Fibroblast of lung (primary cell): ENCODE results near the gene COL27A1. TPM values are rescaled to one million over a fixed set of nuclear protein-coding genes. Genes with fewer than 3 reads are reported as not detected.
A peak's percentile ranks its signal among the peaks of the same experiment; 100 is the strongest.

ENCODE experiments used
- DNase-seq, 2 donors: peaks; one replicate each; pipeline versions ENCODE4 v3.0.0 to v3.0.0-alpha.2; 2010; ENCODE audit warnings: low read depth in 2 of 2
- H2AFZ ChIP-seq: 2 replicates; pipeline ENCODE4 v1.5.1; 2012; ENCODE audit warnings: low read length, control low read depth, inconsistent platforms
- H3K27ac ChIP-seq: 2 replicates; pipeline ENCODE4 v1.5.1; 2011; ENCODE audit warnings: low read length, control low read depth; ENCODE audit not compliant: insufficient read depth
- H3K27me3 ChIP-seq: 2 replicates; pipeline ENCODE4 v1.5.1; 2011; ENCODE audit warnings: mild to moderate bottlenecking, low read length; ENCODE audit not compliant: control insufficient read depth, insufficient read depth
- H3K36me3 ChIP-seq: 2 replicates; pipeline ENCODE4 v1.5.1; 2011; ENCODE audit warnings: low read length; ENCODE audit not compliant: control insufficient read depth, insufficient read depth
- H3K4me1 ChIP-seq: 2 replicates; pipeline ENCODE4 v1.5.1; 2011; ENCODE audit warnings: low read length; ENCODE audit not compliant: control insufficient read depth, insufficient read depth; ENCODE audit errors: extremely low read depth
- H3K4me2 ChIP-seq: 2 replicates; pipeline ENCODE4 v1.5.1; 2011; ENCODE audit warnings: low read length, control low read depth; ENCODE audit not compliant: insufficient read depth; ENCODE audit errors: extremely low read depth
- H3K4me3 ChIP-seq, 4 experiments: fragments of 200-600 bp in 1 of 4; sonication (generic) in 1 of 4; replicated peaks in 1 of 4; 2 replicates each; pipeline ENCODE4 v1.5.1; 2011 to 2016; ENCODE audit warnings: low read length in 4 of 4, low read depth in 3 of 4, mild to moderate bottlenecking in 3 of 4, control low read depth in 2 of 4, inconsistent platforms in 1 of 4, mixed read lengths in 1 of 4; ENCODE audit not compliant: insufficient read depth in 1 of 4; ENCODE audit errors: control extremely low read depth in 1 of 4
- H3K79me2 ChIP-seq: 2 replicates; pipeline ENCODE4 v1.5.1; 2012; ENCODE audit warnings: mild to moderate bottlenecking, low read length, inconsistent platforms; ENCODE audit not compliant: control insufficient read depth, insufficient read depth
- H3K9ac ChIP-seq: 2 replicates; pipeline ENCODE4 v1.5.1; 2011; ENCODE audit warnings: mild to moderate bottlenecking, low read length, control low read depth; ENCODE audit not compliant: insufficient read depth
- H3K9me3 ChIP-seq: 2 replicates; pipeline ENCODE4 v1.5.1; 2012; ENCODE audit warnings: low read depth, low read length; ENCODE audit not compliant: control insufficient read depth, insufficient read depth
- H4K20me1 ChIP-seq: 2 replicates; pipeline ENCODE4 v1.5.1; 2011; ENCODE audit warnings: low read length; ENCODE audit not compliant: control insufficient read depth, insufficient read depth; ENCODE audit errors: extremely low read depth
- EZH2 ChIP-seq: IDR thresholded peaks from 2 replicates; pipeline ENCODE4 v1.5.1; 2012; ENCODE audit warnings: low read length, control low read depth, mild to moderate bottlenecking; ENCODE audit errors: missing control alignments
- polyA plus RNA-seq, 2 donors: library from polyadenylated mRNA; depleted of rRNA in 1 of 2; stranded (reverse) in 1 of 2; unstranded in 1 of 2; fragments of >200 nt; gene quantifications; 2 replicates each; pipeline ENCODE4 v1.2.1, GENCODE V29; 2011 to 2012; ENCODE audit warnings: missing spikeins in 1 of 2
- total RNA-seq: library from RNA; depleted of rRNA; stranded (reverse); fragments of >200 nt; gene quantifications from 2 replicates; pipeline ENCODE4 v1.2.1, GENCODE V29; 2014
- TF ChIP-seq, protein P1 (sequence below), 2 donors: IDR thresholded peaks in 1 of 2; conservative IDR thresholded peaks in 1 of 2; 1 replicate in 1 of 2; 2 replicates in 1 of 2; pipeline ENCODE4 v1.5.1; 2011 to 2012; ENCODE audit warnings: low read length in 2 of 2, control low read depth in 1 of 2, inconsistent platforms in 1 of 2, low read depth in 1 of 2, mild to moderate bottlenecking in 1 of 2

The COL27A1 gene
- total and polyA plus RNA-seq, 2 donors (not counting 1 experiment from before 2014, with no cell fraction given) = 2.4 to 5.4 TPM

DNA sequence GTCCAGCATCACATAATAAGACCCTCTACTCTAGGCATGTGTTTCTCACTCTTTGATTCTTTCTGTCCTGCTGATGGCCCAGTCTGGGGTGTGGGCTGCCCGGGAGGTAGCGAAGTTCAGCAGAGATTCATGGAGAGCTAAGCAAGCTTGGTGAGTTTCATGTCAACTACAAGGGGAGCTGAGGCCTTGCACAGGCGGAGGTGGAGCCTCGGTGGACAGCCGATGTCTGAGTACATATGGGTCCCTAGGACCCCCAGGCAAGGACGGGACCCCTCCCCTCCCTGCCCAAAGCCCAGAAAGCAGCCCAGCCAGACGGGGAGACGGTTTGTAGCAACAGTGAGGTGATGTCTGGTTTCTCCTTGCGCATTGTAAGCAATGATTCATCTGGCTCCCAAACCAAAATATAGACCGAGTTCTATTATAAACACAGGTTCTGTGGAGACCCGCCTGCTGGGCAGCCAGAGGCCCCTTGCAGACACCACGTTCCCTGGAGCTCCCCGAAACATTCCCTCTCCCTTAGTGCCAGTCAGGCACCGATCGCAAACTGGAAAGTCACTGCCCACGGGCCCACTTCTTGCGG, 45.5 kb downstream of the COL27A1 start:
- no peak overlapping the region for H3K4me3 ChIP-seq
- no peaks in the 10 kb centered on the region for H4K20me1 ChIP-seq
- DNase-seq = peak in 1 of 2 donors; percentile 54
- TF ChIP-seq, protein P1, sequence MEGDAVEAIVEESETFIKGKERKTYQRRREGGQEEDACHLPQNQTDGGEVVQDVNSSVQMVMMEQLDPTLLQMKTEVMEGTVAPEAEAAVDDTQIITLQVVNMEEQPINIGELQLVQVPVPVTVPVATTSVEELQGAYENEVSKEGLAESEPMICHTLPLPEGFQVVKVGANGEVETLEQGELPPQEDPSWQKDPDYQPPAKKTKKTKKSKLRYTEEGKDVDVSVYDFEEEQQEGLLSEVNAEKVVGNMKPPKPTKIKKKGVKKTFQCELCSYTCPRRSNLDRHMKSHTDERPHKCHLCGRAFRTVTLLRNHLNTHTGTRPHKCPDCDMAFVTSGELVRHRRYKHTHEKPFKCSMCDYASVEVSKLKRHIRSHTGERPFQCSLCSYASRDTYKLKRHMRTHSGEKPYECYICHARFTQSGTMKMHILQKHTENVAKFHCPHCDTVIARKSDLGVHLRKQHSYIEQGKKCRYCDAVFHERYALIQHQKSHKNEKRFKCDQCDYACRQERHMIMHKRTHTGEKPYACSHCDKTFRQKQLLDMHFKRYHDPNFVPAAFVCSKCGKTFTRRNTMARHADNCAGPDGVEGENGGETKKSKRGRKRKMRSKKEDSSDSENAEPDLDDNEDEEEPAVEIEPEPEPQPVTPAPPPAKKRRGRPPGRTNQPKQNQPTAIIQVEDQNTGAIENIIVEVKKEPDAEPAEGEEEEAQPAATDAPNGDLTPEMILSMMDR (conservative IDR thresholded peaks at IDR 0.05 in 1 of 2, IDR thresholded peaks at IDR 0.05 in 1 of 2; ENCODE audit: low read depth in 1 of 2, low read length in 2 of 2) = no peak
- TF ChIP-seq EZH2 = no peak
- H3K9ac ChIP-seq = no peak overlapping the region
- H3K27ac ChIP-seq = no peak overlapping the region
- H3K4me2 ChIP-seq = no peak overlapping the region
- H3K36me3 ChIP-seq = no peaks in the 10 kb centered on the region
- no peaks in the 10 kb centered on the region for H3K79me2 ChIP-seq
- no peaks in the 10 kb centered on the region for H3K27me3 ChIP-seq
- H2AFZ ChIP-seq = no peak overlapping the region
- peaks cover 2% of the 10 kb centered on the region for H3K4me1 ChIP-seq
- no peaks in the 10 kb centered on the region for H3K9me3 ChIP-seq

DNA sequence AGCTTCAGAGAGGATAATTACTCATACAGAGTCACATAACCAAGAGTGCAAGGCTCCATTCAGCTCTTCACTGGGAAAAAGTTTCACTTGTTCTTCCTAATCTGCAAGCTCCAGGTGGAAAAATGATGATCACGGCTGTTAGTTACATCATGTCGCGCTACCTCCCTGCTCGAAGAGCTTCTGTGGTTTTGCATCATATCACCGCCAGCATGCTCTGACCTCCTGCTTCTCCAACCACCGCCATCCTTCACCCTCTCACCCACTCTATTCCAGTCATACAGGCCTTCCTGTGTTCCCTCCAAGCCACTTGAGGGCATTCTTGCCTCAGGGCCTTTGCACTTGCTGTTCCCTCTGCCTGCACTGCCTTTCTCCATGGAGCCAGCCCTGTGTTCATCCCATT, 47.1 kb downstream of the COL27A1 start:
- Histone ChIP-seq H3K27ac (no peak overlapping the region), H3K79me2 (no peaks in the 10 kb centered on the region), H3K9me3 (no peaks in the 10 kb centered on the region), H2AFZ (no peak overlapping the region), H3K4me1 (peaks cover 5% of the 10 kb centered on the region), H3K27me3 (no peaks in the 10 kb centered on the region), H3K4me3 (no peak overlapping the region), H4K20me1 (no peaks in the 10 kb centered on the region), H3K9ac (no peak overlapping the region), H3K4me2 (no peak overlapping the region), H3K36me3 (no peaks in the 10 kb centered on the region)
- DNase-seq = no peak
- TF ChIP-seq EZH2 = no peak
- TF ChIP-seq, protein P1 (conservative IDR thresholded peaks at IDR 0.05 in 1 of 2, IDR thresholded peaks at IDR 0.05 in 1 of 2; ENCODE audit: low read depth in 1 of 2, low read length in 2 of 2) = no peak

DNA sequence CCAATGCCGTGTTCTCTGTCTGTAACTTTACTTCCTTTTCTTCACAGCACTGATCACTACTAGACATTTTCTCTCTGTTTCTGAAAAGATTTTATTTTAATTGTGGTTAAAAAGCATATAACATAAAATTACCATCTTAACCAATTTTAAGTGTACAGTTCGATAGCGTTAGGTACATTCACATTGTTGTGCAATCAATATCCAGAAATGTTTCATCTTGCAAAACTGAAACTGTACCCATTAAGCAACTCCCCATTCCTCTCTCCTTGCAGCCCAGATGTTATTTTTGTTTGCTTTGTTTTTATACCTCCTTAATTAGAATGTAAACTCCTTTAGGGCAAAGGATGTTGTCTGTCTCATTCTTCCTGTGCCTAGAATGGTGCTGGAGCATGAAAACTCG, 47.5 kb downstream of the COL27A1 start:
- H3K36me3 ChIP-seq = no peaks in the 10 kb centered on the region
- no peaks in the 10 kb centered on the region for H4K20me1 ChIP-seq
- no peak overlapping the region for H3K9ac ChIP-seq
- TF ChIP-seq EZH2 = no peak
- TF ChIP-seq, protein P1 (conservative IDR thresholded peaks at IDR 0.05 in 1 of 2, IDR thresholded peaks at IDR 0.05 in 1 of 2; ENCODE audit: low read depth in 1 of 2, low read length in 2 of 2) = no peak
- no peak overlapping the region for H3K27ac ChIP-seq
- H3K4me3 ChIP-seq = no peak overlapping the region
- H3K79me2 ChIP-seq = no peaks in the 10 kb centered on the region
- H3K27me3 ChIP-seq = no peaks in the 10 kb centered on the region
- H3K9me3 ChIP-seq = no peaks in the 10 kb centered on the region
- H3K4me1 ChIP-seq = peaks cover 6% of the 10 kb centered on the region
- no peak overlapping the region for H3K4me2 ChIP-seq
- H2AFZ ChIP-seq = no peak overlapping the region
- DNase-seq = peak in 1 of 2 donors; percentile 57
